HepG2 (cell line): ENCODE results near the gene RPS10. TPM values are rescaled to one million over a fixed set of nuclear protein-coding genes. Genes with fewer than 3 reads are reported as not detected.
A peak's percentile ranks its signal among the peaks of the same experiment; 100 is the strongest.

Experiments used
- AGO2 ChIP-seq: fragments of 200-400 bp; formaldehyde crosslinking; optimal IDR thresholded peaks from 2 replicates; pipeline ENCODE3; 2017; ENCODE audit warnings: mild to moderate bottlenecking, low read depth, low read length, moderate library complexity
- CREB1 ChIP-seq, 2 experiments: fragments of 450-650 bp in 1 of 2; IDR thresholded peaks; 2 replicates each; pipeline ENCODE4 v1.6.1; 2016 to 2017; ENCODE audit warnings: control low read depth in 1 of 2, mild to moderate bottlenecking in 1 of 2, missing compliant biosample characterization in 1 of 2, missing genetic modification characterization in 1 of 2
- HDAC1 ChIP-seq: sonication (generic); formaldehyde crosslinking; IDR thresholded peaks from 2 replicates; pipeline ENCODE4 v1.5.1; 2020; ENCODE audit warnings: mild to moderate bottlenecking, missing genetic modification reagents
- HNF1A ChIP-seq, 2 experiments: sonication (generic) in 1 of 2; formaldehyde crosslinking in 1 of 2; IDR thresholded peaks; 2 replicates each; pipeline versions ENCODE4 v1.4.0 to v1.6.1; 2016 to 2020; ENCODE audit warnings: borderline replicate concordance in 1 of 2, low read depth in 1 of 2, mild to moderate bottlenecking in 1 of 2, missing genetic modification reagents in 1 of 2
- KDM3A ChIP-seq: IDR thresholded peaks from 2 replicates; pipeline ENCODE4 v1.6.1; 2018; ENCODE audit warnings: low read depth, missing compliant biosample characterization
- KDM4B ChIP-seq: sonication (generic); formaldehyde crosslinking; IDR thresholded peaks from 2 replicates; pipeline ENCODE4 v1.4.0; 2020; ENCODE audit warnings: missing genetic modification reagents
- ZFP36 ChIP-seq: fragments of 150-350 bp; IDR thresholded peaks from 2 replicates; pipeline ENCODE4 v1.6.1; 2018; ENCODE audit warnings: borderline replicate concordance, low read length, low read depth; ENCODE audit not compliant: partially characterized antibody
- ZFP36L2 ChIP-seq: sonication (generic); formaldehyde crosslinking; IDR thresholded peaks from 2 replicates; pipeline ENCODE4 v1.4.0; 2020; ENCODE audit warnings: missing genetic modification reagents
- ZNF18 ChIP-seq: sonication (generic); formaldehyde crosslinking; IDR thresholded peaks from 2 replicates; pipeline ENCODE4 v1.8.0; 2022; ENCODE audit warnings: mild to moderate bottlenecking, missing genetic modification reagents; ENCODE audit not compliant: insufficient replicate concordance
- ZNF20 ChIP-seq: sonication (generic); formaldehyde crosslinking; IDR thresholded peaks from 2 replicates; pipeline ENCODE4 v1.4.0; 2020; ENCODE audit warnings: mild to moderate bottlenecking, moderate library complexity, missing genetic modification reagents
- ZNF280D ChIP-seq: sonication (generic); formaldehyde crosslinking; IDR thresholded peaks from 2 replicates; pipeline ENCODE4 v1.5.1; 2020; ENCODE audit warnings: mild to moderate bottlenecking, missing genetic modification reagents
- ZNF350 ChIP-seq: sonication (generic); formaldehyde crosslinking; IDR thresholded peaks from 2 replicates; pipeline ENCODE4 v1.4.0; 2020; ENCODE audit warnings: mild to moderate bottlenecking, low read depth, missing genetic modification reagents, borderline replicate concordance
- ZNF441 ChIP-seq: sonication (generic); formaldehyde crosslinking; IDR thresholded peaks from 2 replicates; pipeline ENCODE4 v1.7.0; 2021; ENCODE audit warnings: missing genetic modification reagents, borderline replicate concordance
- polyA plus RNA-seq, 8 experiments: library from polyadenylated mRNA; depleted of rRNA in 3 of 8; stranded (reverse) in 7 of 8; unstranded in 1 of 8; fragments of >200 nt; fragmentation: Illumina TruSeq in 4 of 8; extraction: Trizol in 4 of 8; gene quantifications; 2 replicates each; pipeline versions ENCODE4 v1.2.1 to v1.2.3, GENCODE V29; 2011 to 2016; ENCODE audit warnings: low read depth in 4 of 8, missing spikeins in 1 of 8, mixed read lengths in 1 of 8; ENCODE audit not compliant: insufficient read depth in 1 of 8
- total RNA-seq, 5 experiments: library from RNA; depleted of rRNA; stranded (reverse); fragments of >200 nt; fragmentation: Illumina TruSeq; extraction: Trizol; gene quantifications; 2 replicates each; pipeline ENCODE4 v1.2.3, GENCODE V29; 2016; ENCODE audit warnings: low read depth in 1 of 5

Gene RPS10
- total and polyA plus RNA-seq, 2 of the 13 experiments (the other 11 are each of a cell fraction or from before 2014, with no cell fraction given): 2,909 to 4,648 TPM

GRCh38 chr6:34425498-34426410, at the start of gene RPS10 (continued):
- TF ChIP-seq ZNF280D (CRISPR knock-in tag) (peak; percentile 83), ZFP36 (no peak), KDM3A (CRISPR knock-in tag) (peak; percentile 65; the same call in 1 of the 2 replicates), HDAC1 (CRISPR knock-in tag) (peak; percentile 59), HNF1A (IDR thresholded peaks at IDR 0.05; ENCODE audit: low read depth) (no peak), HNF1A (CRISPR knock-in tag; IDR thresholded peaks at IDR 0.05; ENCODE audit: borderline replicate concordance) (0 out of 2 replicates have a peak, but pooled peaks have one; percentile 47), KDM4B (CRISPR knock-in tag) (peak; percentile 92), AGO2 (peak; percentile 87), ZFP36L2 (0 out of 2 replicates have a peak, but pooled peaks have one; percentile 7), CREB1 (IDR thresholded peaks at IDR 0.05) (no peak), CREB1 (CRISPR knock-in tag; IDR thresholded peaks at IDR 0.05) (peak; percentile 2; the same call in 1 of the 2 replicates), ZNF350 (peak; percentile 95), ZNF441 (CRISPR knock-in tag) (peak; percentile 67; the same call in 1 of the 2 replicates), ZNF18 (no peak), ZNF20 (CRISPR knock-in tag) (no peak; the same call in 1 of the 2 replicates)
